Lower lobe of right lung (tissue), 2 donors: ENCODE data around the gene GADD45B. TPM values are rescaled to one million over a fixed set of nuclear protein-coding genes. Genes with fewer than 3 reads are reported as not detected.

Source experiments
- ATAC-seq, 2 donors: fragments of 200-7000 bp; cut with Tn5 transposase; one replicate each; pipeline ENCODE4 v1.9.1; 2020 to 2022; ENCODE audit warnings: mild to moderate bottlenecking in 2 of 2, moderate library complexity in 2 of 2
- DNase-seq: peaks from one replicate; pipeline ENCODE4 v3.0.0-alpha.2; 2020
- H3K27ac ChIP-seq: fragments of 200-600 bp; one replicate; pipeline ENCODE4 v1.8.0; 2022
- H3K27me3 ChIP-seq: fragments of 200-600 bp; one replicate; pipeline ENCODE4 v1.8.0; 2022; ENCODE audit warnings: low read depth
- H3K36me3 ChIP-seq: fragments of 200-600 bp; one replicate; pipeline ENCODE4 v1.8.0; 2022; ENCODE audit warnings: mild to moderate bottlenecking
- H3K4me1 ChIP-seq: fragments of 200-600 bp; one replicate; pipeline ENCODE4 v1.8.0; 2022
- H3K4me3 ChIP-seq: fragments of 200-600 bp; one replicate; pipeline ENCODE4 v1.8.0; 2022; ENCODE audit warnings: mild to moderate bottlenecking
- H3K9me3 ChIP-seq: fragments of 200-600 bp; one replicate; pipeline ENCODE4 v1.8.0; 2022
- CTCF ChIP-seq: fragments of 200-600 bp; IDR thresholded peaks from one replicate; pipeline ENCODE4 v1.8.0; 2022; ENCODE audit warnings: antibody characterized with exemption, mild to moderate bottlenecking
- intact Hi-C: fragments of 100-400 bp; cut with DNase I; formaldehyde crosslinking; loops from one replicate; pipeline ENCODE4 v1.11.0; 2022
- total RNA-seq: library from RNA; stranded (reverse); fragmentation: NEBNext Ultra II Directional; extraction: Animal tissue kit (Norgen Biotek cat#: 25700); gene quantifications from one replicate; pipeline ENCODE4 v1.2.1, GENCODE V29; 2021
- donor health status: DM: no; HTN: yes; CAD: no; lungs with severe emphysema.

The GADD45B gene
- total RNA-seq, 1 donor from 2014 or later = 89.9 TPM

GRCh38 chr19:2474232-2475017 lies 1.5 kb upstream of the GADD45B start:
- H3K36me3 ChIP-seq = peaks cover 12% of the 10 kb centered on the region
- peak; percentile 98 for TF ChIP-seq CTCF
- H3K27ac ChIP-seq = peak overlapping the region; percentile 89
- no peaks in the 10 kb centered on the region for H3K9me3 ChIP-seq
- peak; percentile 66 to 82 for ATAC-seq
- DNase-seq = peak; percentile 89
- intact Hi-C loops = loop anchor here (10.0 kb wide), 1 partner anchor 140 kb away; no protein-coding TSS in a partner anchor
- H3K4me1 ChIP-seq = peaks cover 35% of the 10 kb centered on the region
- H3K4me3 ChIP-seq = peak overlapping the region; percentile 97
- no peaks in the 10 kb centered on the region for H3K27me3 ChIP-seq

DNA sequence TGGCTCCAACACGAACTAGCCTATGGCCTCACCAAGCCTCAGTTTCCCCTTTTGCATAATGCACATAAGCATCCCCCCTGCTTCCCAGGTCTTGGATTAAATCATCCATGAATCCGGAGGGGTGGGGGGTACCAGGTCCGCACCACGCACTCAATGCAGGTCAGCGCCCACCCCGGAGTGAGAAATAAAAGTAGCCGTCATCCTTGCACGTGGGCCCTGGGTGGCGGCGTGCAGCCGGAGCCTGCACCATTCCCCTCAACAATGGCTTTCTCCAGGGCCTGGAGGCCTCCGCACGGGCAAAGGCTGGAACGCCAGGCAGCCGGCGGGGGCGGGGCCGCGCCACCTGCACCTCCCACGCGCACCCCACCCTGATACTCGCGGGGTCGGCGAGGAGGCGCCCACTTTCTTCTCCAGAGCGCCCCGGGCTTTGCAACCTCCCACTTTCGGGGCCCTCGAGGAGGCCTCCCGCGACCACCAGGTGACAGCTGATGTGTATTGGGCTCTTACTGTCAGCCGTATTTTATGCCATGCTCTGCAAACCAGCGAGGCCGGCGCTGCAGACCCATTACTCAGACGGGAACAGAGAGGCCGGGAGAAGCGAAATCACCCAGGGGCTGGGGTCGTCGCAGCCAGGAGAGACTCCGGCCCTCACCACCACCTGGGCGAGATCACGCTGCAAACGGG lies 767 bp upstream of the GADD45B start:
- Histone ChIP-seq H3K36me3 (peaks cover 12% of the 10 kb centered on the region), H3K27me3 (no peaks in the 10 kb centered on the region), H3K4me3 (peak overlapping the region; percentile 97), H3K9me3 (no peaks in the 10 kb centered on the region), H3K4me1 (peaks cover 38% of the 10 kb centered on the region), H3K27ac (peak overlapping the region; percentile 89)
- intact Hi-C loops = loop anchor here (10.0 kb wide), 1 partner anchor 140 kb away; no protein-coding TSS in a partner anchor
- no peak for TF ChIP-seq CTCF
- DNase-seq = peak; percentile 69
- ATAC-seq = peak; percentile 40

- TF ChIP-seq CTCF = no peak
- Histone ChIP-seq H3K27me3 (no peaks in the 10 kb centered on the region), H3K36me3 (peaks cover 12% of the 10 kb centered on the region), H3K27ac (peak overlapping the region; percentile 89), H3K4me1 (peaks cover 38% of the 10 kb centered on the region), H3K9me3 (no peaks in the 10 kb centered on the region), H3K4me3 (peak overlapping the region; percentile 97)
- intact Hi-C loops = loop anchor here (10.0 kb wide), 1 partner anchor 138 kb away; no protein-coding TSS in a partner anchor
- DNase-seq (peak; percentile 70), ATAC-seq (peak; percentile 0 to 1)
These were observed 669 bp downstream of the GADD45B start for GRCh38 chr19:2476451-2477140.

- ATAC-seq (peak in 1 of 2 donors; percentile 1), DNase-seq (peak; percentile 63)
- H3K27ac ChIP-seq = peak overlapping the region; percentile 89
- intact Hi-C loops = loop anchor here (10.0 kb wide), 1 partner anchor 138 kb away; no protein-coding TSS in a partner anchor
- H3K36me3 ChIP-seq = peaks cover 12% of the 10 kb centered on the region
- H3K9me3 ChIP-seq = no peaks in the 10 kb centered on the region
- TF ChIP-seq CTCF = no peak
- H3K4me1 ChIP-seq = peaks cover 38% of the 10 kb centered on the region
- H3K4me3 ChIP-seq = peak overlapping the region; percentile 97
- no peaks in the 10 kb centered on the region for H3K27me3 ChIP-seq
These were observed 1.3 kb downstream of the GADD45B start for GRCh38 chr19:2477141-2477710.

DNA sequence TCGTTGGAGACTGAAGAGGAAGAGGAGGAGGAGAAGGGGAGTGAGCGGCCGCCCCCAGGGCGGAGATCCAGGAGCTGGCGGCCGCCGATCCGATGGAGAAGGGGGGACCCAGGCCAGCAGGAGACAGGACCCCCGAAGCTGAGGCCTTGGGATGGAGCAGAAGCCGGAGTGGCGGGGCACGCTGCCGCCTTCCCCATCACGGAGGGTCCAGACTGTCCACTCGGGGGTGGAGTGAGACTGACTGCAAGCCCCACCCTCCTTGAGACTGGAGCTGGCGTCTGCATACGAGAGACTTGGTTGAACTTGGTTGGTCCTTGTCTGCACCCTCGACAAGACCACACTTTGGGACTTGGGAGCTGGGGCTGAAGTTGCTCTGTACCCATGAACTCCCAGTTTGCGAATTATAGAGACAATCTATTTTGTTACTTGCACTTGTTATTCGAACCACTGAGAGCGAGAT lies 1.8 kb downstream of the GADD45B start:
- Histone ChIP-seq H3K27me3 (no peaks in the 10 kb centered on the region), H3K9me3 (no peaks in the 10 kb centered on the region), H3K27ac (peak overlapping the region; percentile 89), H3K36me3 (peaks cover 12% of the 10 kb centered on the region), H3K4me1 (peaks cover 38% of the 10 kb centered on the region), H3K4me3 (peak overlapping the region; percentile 97)
- no peak for TF ChIP-seq CTCF
- ATAC-seq = no peak
- DNase-seq = peak; percentile 55
- intact Hi-C loops = loop anchor here (10.0 kb wide), 1 partner anchor 137 kb away; no protein-coding TSS in a partner anchor
